ENCODE measurements around the gene SLC22A23.

Gene SLC22A23

GRCh38 chr6:3361312-3362037 lies 95.4 kb downstream of the SLC22A23 start:
- H3K4me3 ChIP-seq (ENCODE audit: low read length), result no peak overlapping the region
- DNase-seq (ENCODE audit: low read depth, low spot score), result no peak

GRCh38 chr6:3360727-3361045 lies 96.2 kb downstream of the SLC22A23 start:
- no peak for DNase-seq (ENCODE audit: low read depth, low spot score)
- H3K4me3 ChIP-seq (ENCODE audit: low read length), result no peak overlapping the region

- DNase-seq (ENCODE audit: low read depth, low spot score), result no peak
- no peak overlapping the region for H3K4me3 ChIP-seq (ENCODE audit: low read length)
Observed at GRCh38 chr6:3359973-3360726, 96.7 kb downstream of the SLC22A23 start.

DNA sequence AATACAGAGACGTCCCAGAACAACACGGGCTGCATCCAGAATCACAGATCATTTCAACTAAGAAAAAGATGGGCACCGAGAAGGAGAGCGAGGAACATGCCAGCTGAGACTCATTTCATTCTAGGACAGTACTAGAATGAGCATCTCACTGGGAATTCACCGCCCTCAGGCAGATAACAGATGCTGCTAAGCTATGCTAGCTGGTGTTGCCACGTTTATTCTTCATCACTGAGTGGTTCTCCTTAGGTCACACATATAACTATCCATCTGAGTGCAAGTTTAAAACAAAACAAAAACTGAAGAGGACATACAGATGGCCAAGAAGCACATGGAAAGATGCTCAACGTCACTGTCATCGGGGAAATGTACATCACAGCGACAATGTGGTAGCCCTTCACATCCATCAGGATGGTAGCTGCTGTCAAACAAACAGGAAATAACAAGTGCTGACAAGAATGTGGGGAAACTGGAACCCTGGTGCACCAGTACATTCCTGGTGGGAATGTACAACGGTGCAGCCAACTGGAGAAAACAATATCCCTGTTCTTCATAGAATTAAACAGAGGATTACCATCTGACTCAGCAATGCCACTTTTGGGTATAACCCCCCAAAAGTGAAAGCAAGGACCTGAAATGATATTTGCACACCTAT lies 97.6 kb downstream of the SLC22A23 start:
- DNase-seq (ENCODE audit: low read depth, low spot score), result no peak
- H3K4me3 ChIP-seq (ENCODE audit: low read length), result no peak overlapping the region

- no peak for DNase-seq (ENCODE audit: low read depth, low spot score)
- H3K4me3 ChIP-seq (ENCODE audit: low read length), result no peak overlapping the region
Observed at GRCh38 chr6:3358413-3359100, 98.3 kb downstream of the SLC22A23 start.

DNA sequence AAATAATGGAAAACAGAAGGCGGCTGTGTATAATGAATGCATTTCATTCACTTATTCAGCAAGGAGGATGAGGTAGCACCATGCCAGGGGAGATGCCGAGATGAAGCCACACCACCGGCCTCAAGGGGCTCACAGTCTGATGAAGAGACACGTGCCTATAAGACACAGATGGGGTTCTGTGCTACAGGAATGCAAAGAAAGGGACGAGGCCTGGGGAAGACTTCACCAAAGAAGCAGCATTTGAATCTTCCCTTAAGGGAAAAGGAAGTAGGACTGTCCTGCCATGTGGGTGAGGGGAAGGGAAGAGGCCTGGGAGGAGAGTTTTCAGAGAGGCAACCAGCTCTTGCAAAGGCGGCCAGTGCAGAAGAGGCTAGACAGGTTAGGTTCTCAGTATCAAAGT lies 99.2 kb downstream of the SLC22A23 start:
- H3K4me3 ChIP-seq (ENCODE audit: low read length), result no peak overlapping the region
- DNase-seq (ENCODE audit: low read depth, low spot score), result no peak

GRCh38 chr6:3356824-3357420 lies 99.9 kb downstream of the SLC22A23 start:
- no peak for DNase-seq (ENCODE audit: low read depth, low spot score)
- no peak overlapping the region for H3K4me3 ChIP-seq (ENCODE audit: low read length)

DNA sequence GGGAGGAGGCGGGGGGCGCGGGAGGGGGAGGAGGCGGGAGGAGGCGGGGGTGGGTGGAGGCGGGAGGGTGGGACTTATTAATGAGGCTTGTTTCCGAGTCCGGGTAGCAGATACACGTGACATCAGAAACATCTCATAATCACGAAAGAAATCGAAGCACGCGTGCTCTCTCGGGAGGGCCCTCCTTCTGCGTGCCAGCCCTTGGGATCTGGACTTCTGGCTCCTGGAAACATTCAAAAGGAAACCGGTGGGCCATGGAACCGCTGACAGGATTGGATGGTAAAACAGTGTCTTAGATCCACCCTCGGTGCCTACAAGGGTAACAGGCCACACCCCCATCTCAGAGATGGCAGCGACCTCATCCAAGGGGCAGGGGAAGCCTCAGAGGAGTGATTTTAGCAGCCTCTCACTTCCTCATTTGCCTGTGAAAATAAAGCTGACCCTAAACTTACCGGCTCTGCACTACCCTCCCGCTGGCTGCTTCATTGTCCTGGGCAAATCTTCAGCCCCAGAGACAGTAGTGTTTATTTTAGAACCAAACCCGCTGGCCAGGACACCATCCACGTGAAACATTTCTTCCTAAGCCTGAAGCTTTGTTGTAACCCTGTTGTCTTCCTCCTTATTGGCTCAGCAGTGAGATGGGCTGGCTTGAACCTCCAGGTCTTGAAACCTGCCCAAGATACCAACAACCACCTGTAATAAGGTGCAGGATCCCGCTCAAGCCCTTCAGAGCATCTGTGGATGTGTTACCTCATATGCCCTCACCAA lies 100.6 kb downstream of the SLC22A23 start:
- peak; percentile 73 for DNase-seq (ENCODE audit: low read depth, low spot score)
- peak overlapping the region; percentile 42 for H3K4me3 ChIP-seq (ENCODE audit: low read length)

GRCh38 chr6:3355358-3356055 lies 101.3 kb downstream of the SLC22A23 start:
- DNase-seq (ENCODE audit: low read depth, low spot score), result no peak
- H3K4me3 ChIP-seq (ENCODE audit: low read length), result peak overlapping the region; percentile 22

GRCh38 chr6:3355011-3355357 lies 101.9 kb downstream of the SLC22A23 start:
- no peak for DNase-seq (ENCODE audit: low read depth, low spot score)
- no peak overlapping the region for H3K4me3 ChIP-seq (ENCODE audit: low read length)

GRCh38 chr6:3353939-3354338 lies 102.9 kb downstream of the SLC22A23 start:
- H3K4me3 ChIP-seq (ENCODE audit: low read length), result no peak overlapping the region
- DNase-seq (ENCODE audit: low read depth, low spot score), result no peak

- DNase-seq (ENCODE audit: low read depth, low spot score), result no peak
- no peak overlapping the region for H3K4me3 ChIP-seq (ENCODE audit: low read length)
Observed at GRCh38 chr6:3353213-3353903, 103.5 kb downstream of the SLC22A23 start.

DNA sequence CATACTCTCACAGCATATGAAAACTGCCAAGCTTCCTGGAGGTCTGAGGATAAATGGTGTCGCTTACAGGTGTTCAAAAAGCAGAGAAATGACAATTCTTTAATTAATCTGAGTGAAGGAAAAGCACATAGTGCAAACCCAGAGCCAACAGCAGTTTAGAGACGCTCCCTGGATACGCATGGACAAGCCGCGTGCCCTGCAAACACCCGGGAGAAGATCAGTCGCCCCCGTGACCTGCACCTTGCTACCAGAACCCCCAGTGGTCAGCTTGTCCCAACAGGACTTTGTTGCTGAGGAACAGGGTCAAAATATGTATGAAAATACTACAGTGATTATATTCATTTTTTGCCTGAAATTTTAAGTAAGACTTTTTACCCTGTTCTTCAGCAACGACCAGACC lies 104.2 kb downstream of the SLC22A23 start:
- DNase-seq (ENCODE audit: low read depth, low spot score), result no peak
- H3K4me3 ChIP-seq (ENCODE audit: low read length), result no peak overlapping the region

- H3K4me3 ChIP-seq (ENCODE audit: low read length), result no peak overlapping the region
- no peak for DNase-seq (ENCODE audit: low read depth, low spot score)
Observed at GRCh38 chr6:3351829-3352524, 104.9 kb downstream of the SLC22A23 start.

DNA sequence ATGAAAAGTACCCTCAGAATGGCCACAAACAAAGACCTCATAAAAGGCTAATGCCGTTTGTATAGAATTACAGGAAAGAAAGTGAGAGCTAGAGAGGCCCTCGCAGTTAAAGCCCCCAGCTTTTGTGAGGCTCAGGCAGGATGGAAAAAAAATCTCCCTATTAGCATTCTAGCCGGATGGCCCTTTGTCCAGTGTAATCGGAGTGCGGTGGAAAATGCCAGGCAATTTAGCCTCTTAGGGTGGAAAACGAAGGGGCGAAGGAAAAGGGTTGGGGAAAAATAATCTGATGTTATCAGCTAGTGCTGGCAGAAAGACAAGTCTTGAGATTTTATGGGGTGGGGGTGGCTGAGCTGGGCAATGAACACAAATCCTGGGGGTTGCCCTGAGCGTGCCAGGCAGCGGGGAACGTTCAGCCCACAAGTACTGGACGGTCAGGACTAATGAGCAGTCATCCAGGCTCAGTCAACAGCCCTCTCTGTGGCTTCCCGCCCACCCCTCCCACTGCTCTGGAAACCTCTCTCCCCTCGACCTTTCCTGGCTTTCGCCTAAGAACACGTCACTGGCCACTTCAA lies 105.7 kb downstream of the SLC22A23 start:
- no peak overlapping the region for H3K4me3 ChIP-seq (ENCODE audit: low read length)
- DNase-seq (ENCODE audit: low read depth, low spot score), result no peak

GRCh38 chr6:3350252-3350796 lies 106.5 kb downstream of the SLC22A23 start:
- H3K4me3 ChIP-seq (ENCODE audit: low read length), result no peak overlapping the region
- no peak for DNase-seq (ENCODE audit: low read depth, low spot score)

Measured in Jurkat, Clone E6-1 (cell line).